HG03457 (cell line): Measurements from ENCODE around the gene CCNE1.
"Not testable (repeated sequence)": the region's sequence is repeated elsewhere in the genome, so short reads cannot be mapped to it uniquely, and the experiment has no call there.

Experiments used
- ATAC-seq: cut with Tn5 transposase; IDR thresholded peaks from one replicate; pipeline ENCODE4 v1.9.1; 2021; ENCODE audit warnings: moderate number of reproducible peaks; ENCODE audit not compliant: unreplicated experiment

CCNE1 gene

GRCh38 chr19:29785955-29786589 is 25.7 kb upstream of the CCNE1 start:
- no peak for ATAC-seq

DNA sequence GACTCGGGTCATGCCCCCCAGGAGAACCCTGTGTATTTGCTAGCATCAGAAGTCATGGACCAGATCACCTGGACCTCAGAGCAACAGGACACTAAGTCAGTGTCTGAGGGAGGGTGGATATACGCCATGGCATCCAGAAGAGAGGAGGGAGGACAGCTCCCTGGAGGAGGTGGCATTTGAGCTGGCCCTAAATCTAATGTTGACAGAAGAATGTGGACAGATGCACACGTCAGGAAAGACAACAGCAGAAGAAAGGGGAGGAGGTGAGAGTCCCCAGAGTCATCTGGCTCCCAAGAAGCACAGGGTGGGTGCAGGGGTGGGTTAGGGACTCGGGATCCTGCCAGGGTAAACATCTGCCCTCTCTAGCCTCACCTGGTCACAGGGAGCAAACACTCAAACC is 24.5 kb upstream of the CCNE1 start:
- no peak for ATAC-seq

- ATAC-seq, result no peak
Observed at GRCh38 chr19:29789007-29789406, 22.8 kb upstream of the CCNE1 start.

DNA sequence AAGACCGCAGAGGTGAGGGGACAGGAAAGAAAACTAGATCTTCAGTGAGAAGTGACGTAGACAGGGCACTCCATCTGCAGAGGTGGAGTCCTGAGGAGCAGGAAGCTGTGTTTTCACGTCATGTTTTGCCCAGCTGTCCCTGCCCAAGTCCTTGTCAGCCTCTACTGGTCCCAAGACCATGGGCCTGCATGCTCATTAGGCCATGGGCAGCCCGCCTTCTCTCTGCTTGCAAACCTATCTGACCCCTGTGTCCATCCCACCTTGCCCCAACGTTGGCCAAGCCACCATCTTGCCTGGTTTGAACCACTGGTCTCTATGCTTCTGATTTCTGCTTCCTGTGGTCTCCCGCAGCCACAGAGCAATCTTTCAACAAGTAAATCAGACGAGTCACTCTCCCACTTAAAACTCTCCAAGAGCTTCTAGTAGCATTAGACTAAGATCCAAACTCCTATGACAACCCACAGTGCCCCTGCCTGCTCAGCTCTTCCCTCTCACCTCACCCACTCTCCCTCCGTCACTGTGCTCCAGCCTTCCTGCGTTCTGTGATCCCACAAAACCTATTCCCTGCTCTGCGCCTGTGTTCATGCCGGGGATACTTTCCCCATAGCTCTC is 18.6 kb upstream of the CCNE1 start:
- no peak for ATAC-seq

DNA sequence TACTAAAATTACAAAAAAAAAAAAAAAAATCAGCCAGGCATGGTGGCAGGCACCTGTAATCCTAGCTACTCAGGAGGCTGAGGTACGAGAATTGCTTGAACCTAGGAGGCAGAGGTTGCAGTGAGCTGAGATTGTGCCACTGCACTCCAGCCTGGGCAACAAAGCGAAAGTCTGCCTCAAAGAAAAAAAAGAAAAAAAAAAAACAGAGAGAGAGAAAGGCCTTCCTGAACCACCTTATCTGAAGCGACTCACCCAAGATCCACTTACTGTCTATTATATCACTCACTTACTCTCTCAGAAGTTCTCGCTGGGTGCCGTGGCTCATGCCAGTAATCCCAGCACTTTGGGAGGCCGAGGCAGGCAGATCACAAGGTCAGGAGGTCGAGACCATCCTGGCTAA is 17.3 kb upstream of the CCNE1 start:
- ATAC-seq, result not testable (repeated sequence)

GRCh38 chr19:29795461-29796172 is 16.2 kb upstream of the CCNE1 start:
- no peak for ATAC-seq

- ATAC-seq, result no peak
Observed at GRCh38 chr19:29796173-29796573, 15.6 kb upstream of the CCNE1 start.

- ATAC-seq, result no peak
Observed at GRCh38 chr19:29798774-29799497, 12.9 kb upstream of the CCNE1 start.

GRCh38 chr19:29800100-29800825 is 11.5 kb upstream of the CCNE1 start:
- no peak for ATAC-seq

DNA sequence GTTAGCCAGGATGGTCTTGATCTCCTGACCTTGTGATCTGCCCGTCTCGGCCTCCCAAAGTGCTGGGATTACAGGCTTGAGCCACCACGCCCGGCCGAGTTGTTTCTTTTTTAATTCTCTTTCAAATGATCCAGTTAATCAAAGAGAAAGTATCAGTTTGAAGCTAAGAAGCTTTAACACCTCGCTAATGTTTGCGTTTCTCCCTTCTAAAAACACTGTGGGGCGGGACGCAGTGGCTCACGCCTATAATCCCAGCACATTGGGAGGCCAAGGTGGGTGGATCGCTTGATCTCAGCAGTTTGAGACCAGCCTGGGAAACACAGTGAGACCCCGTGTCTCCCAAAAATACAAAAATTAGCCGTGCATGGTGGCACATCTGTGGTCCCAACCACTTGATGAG is 7.8 kb upstream of the CCNE1 start:
- ATAC-seq, result not testable (repeated sequence)

- ATAC-seq, result no peak
Observed at GRCh38 chr19:29804493-29804892, 7.3 kb upstream of the CCNE1 start.

DNA sequence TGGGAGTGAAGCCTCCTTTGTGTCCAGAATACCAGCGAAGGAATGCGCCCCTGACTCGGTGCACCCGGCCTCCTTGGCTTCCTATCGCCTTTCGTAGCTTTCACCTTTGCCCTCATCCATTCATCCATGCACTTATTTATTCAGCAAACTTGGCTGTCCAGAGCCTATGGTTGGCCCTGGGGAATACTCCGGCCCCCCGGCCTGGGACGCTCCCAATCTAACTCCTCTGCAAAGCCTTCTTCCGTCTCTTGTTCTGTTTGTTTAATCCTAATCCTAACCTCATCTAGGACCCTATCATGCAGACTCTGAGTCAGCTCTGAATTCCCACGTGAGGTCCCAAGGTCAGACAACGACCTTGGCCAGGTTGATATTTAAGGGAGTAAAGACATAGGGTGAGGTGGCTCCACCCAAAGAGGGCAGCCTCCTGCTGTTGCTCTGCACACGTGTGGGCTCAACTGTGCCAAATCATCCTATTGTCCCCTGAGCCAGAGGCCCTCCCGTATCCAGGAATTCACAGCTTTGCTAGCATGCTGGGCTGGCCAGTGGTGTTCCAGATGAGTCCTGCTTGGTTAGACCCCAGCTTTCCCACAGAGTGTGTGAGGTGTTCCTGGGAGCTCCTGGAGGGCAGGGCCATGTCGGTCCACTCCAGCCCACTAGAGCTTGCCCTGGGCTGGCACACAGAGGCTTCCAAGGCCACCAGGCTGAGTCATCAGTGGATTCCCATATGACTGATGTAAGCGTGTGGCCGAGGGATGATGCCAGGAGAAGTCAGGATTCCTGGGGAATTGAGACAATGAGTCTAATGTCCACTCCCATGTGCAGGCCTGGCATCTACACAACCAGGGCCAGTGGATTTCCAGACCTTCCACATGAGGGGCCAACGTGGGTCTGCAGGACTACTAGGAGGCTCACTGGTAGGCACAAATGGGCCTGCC is 6.5 kb upstream of the CCNE1 start:
- ATAC-seq, result no peak

DNA sequence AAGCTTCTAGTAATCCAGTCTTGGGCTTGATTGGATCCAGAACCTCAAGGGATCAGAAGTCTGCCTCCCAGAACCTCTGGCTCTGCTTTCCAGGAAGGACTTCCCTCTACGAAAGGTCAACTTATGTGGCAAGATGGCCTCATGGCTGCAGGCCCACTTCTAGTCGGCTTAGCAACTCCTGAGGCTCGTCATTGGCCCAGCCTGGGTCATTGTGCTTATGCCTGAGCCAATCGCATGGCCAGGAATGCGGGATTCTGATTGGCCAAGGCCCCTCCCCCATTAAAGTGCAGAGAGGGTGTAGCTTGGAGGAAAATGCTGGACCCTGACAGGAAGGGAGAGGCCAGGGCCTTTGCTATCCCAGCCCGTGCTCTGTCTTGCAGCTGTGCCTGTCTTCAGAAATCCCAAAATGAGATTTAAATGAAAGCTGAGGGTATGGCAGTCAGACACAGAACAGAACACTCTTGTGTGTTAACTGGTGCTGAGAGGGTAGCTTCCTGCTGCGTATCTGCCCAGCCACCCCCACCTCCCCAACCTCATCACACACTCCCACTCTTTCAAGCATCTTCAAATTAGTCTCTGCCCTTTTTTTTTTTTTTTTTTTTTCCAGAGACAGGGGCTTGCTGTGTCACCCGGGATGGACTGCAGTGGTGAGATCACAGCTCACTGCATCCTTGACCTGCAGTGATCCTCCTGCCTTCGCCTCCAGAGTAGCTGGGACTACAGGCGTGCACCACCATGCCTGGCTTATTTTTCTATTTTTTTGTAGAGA is 5.5 kb upstream of the CCNE1 start:
- no peak for ATAC-seq

DNA sequence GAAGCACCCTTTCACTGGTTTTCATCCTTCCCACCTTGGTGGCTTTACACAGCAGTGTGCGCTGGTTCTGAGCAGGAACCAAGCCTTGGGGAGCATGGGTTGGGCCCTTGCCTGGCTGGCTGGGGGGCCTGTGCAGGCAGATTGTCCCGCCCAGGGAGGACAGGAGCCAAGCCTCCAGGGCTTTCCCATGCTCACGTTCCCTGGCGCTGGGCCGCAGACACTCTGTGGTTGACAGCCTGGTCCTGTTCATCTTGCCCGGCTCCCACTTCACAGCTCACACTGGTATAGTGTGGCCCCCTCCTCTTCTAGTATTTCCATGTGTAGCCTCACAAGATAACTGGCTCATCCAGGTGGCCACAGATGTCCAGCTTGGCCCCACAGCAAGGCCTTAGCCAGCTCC is 4.6 kb upstream of the CCNE1 start:
- ATAC-seq, result no peak

- ATAC-seq, result no peak
Observed at GRCh38 chr19:29807870-29808405, 3.9 kb upstream of the CCNE1 start.

GRCh38 chr19:29809795-29810503 is 1.8 kb upstream of the CCNE1 start:
- ATAC-seq, result no peak

GRCh38 chr19:29810504-29810871 is 1.3 kb upstream of the CCNE1 start:
- no peak for ATAC-seq
